CD4-positive, alpha-beta memory T cell (primary cell): ENCODE results near the gene PDC. TPM values are rescaled to one million over a fixed set of nuclear protein-coding genes. Genes with fewer than 3 reads are reported as not detected.
"Not testable (repeated sequence)": the region's sequence is repeated elsewhere in the genome, so short reads cannot be mapped to it uniquely, and the experiment has no call there.

Experiments
- CTCF ChIA-PET: fragments of 350-600 bp; sonication (Branson Sonifier 250); formaldehyde crosslinking; loops from one replicate; lab custom pipeline; 2021; ENCODE audit warnings: inconsistent platforms; ENCODE audit not compliant: partially characterized antibody; lab: Charles Lee
- POLR2A ChIA-PET: fragments of 350-600 bp; sonication (Branson Sonifier 250); formaldehyde crosslinking; loops from one replicate; lab custom pipeline; 2021; ENCODE audit not compliant: partially characterized antibody; lab: Charles Lee
- DNase-seq, 5 donors: peaks; one replicate each; pipeline versions ENCODE4 v3.0.0 to v3.0.0-alpha.2; 2020 to 2022; ENCODE audit warnings: mixed read lengths in 1 of 5
- H3K27ac ChIP-seq: one replicate; pipeline ENCODE4 v1.7.0; 2013; ENCODE audit warnings: low read depth, low read length
- H3K27me3 ChIP-seq: 2 replicates; pipeline ENCODE4 v1.7.0; 2013; ENCODE audit warnings: mild to moderate bottlenecking, low read length, moderate library complexity; ENCODE audit not compliant: insufficient read depth
- H3K36me3 ChIP-seq: 2 replicates; pipeline ENCODE4 v1.7.0; 2013; ENCODE audit warnings: mild to moderate bottlenecking, low read length, moderate library complexity; ENCODE audit not compliant: insufficient read depth
- H3K4me1 ChIP-seq: 2 replicates; pipeline ENCODE4 v1.7.0; 2013; ENCODE audit warnings: mild to moderate bottlenecking, low read length, moderate library complexity; ENCODE audit not compliant: insufficient read depth
- H3K4me3 ChIP-seq, 2 donors: one replicate each; pipeline ENCODE4 v1.7.0; 2013; ENCODE audit warnings: low read length in 2 of 2, mild to moderate bottlenecking in 1 of 2
- H3K9me3 ChIP-seq, 2 donors: one replicate each; pipeline ENCODE4 v1.7.0; 2013; ENCODE audit warnings: low read length in 2 of 2, control low read depth in 1 of 2; ENCODE audit not compliant: control insufficient read depth in 1 of 2
- H3K27ac Mint-ChIP-seq, 7 donors: one replicate each; pipeline ENCODE4 v1.8.0; 2020 to 2021; ENCODE audit warnings: mixed read lengths in 7 of 7, mild to moderate bottlenecking in 6 of 7, inconsistent platforms in 3 of 7, moderate library complexity in 3 of 7
- H3K27me3 Mint-ChIP-seq, 2 donors: one replicate each; pipeline ENCODE4 v1.8.0; 2020 to 2021; ENCODE audit warnings: mixed read lengths in 2 of 2
- H3K36me3 Mint-ChIP-seq, 2 donors: one replicate each; pipeline ENCODE4 v1.8.0; 2020 to 2021; ENCODE audit warnings: mixed read lengths in 2 of 2, inconsistent platforms in 1 of 2, mild to moderate bottlenecking in 1 of 2
- H3K4me1 Mint-ChIP-seq, 4 donors: one replicate each; pipeline ENCODE4 v1.8.0; 2020 to 2021; ENCODE audit warnings: mixed read lengths in 4 of 4, mild to moderate bottlenecking in 1 of 4
- H3K4me3 Mint-ChIP-seq, 8 donors: one replicate each; pipeline ENCODE4 v1.8.0; 2020 to 2021; ENCODE audit warnings: mixed read lengths in 8 of 8, mild to moderate bottlenecking in 7 of 8, moderate library complexity in 6 of 8, inconsistent platforms in 3 of 8
- H3K9me3 Mint-ChIP-seq, 8 donors: one replicate each; pipeline ENCODE4 v1.8.0; 2020 to 2021; ENCODE audit warnings: mixed read lengths in 8 of 8, mild to moderate bottlenecking in 5 of 8, inconsistent platforms in 3 of 8, moderate library complexity in 1 of 8
- intact Hi-C: fragments of 100-400 bp; cut with micrococcal nuclease; formaldehyde crosslinking; loops from one replicate; pipeline ENCODE4 v1.15.1; 2023
- polyA plus RNA-seq, 2 donors: library from polyadenylated mRNA; unstranded; fragments of 300-500 nt; fragmentation: Illumina TruSeq; gene quantifications; one replicate each; pipeline ENCODE4 v1.2.3, GENCODE V29; 2021
- total RNA-seq, 2 experiments: library from RNA; stranded (reverse); gene quantifications; one replicate each; pipeline ENCODE4 v1.2.3, GENCODE V29; 2021

Gene PDC
- total and polyA plus RNA-seq, 4 experiments from 2014 or later: not detected

DNA sequence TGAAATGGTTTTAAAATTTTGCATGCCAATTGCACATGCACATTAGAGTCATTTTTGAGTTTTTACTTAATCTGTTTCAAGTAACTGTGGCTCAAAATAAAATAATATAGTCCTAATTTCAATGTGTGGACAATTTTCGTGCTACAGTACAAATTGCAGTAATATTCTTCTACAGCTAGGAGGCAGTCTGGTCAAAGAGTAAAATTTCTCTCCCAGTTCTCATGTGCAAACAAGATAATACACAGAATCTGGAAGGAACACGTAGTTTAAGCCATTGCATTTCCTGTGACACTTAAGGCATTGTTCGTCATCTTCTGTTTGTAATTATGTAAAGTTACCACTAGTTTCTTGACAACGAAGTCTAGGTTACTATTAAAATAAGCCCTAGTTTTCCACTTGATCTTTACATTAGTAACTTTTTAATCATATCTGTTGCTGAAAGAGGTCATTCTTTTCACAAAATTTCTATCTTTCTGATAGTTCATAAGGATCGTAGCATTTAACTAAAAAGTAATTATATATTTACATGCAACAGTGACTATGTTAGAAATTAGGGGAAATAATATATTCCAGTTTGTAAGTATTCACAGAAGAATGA is 56.4 kb downstream of the PDC start:
- CTCF ChIA-PET: interaction anchor here (0.6 to 3.1 kb wide), 7 partner anchors 11 to 582 kb away, joined by 3 to 14 read pairs (median 3); partner anchors contain the start of genes ODR4 and TPR
- H3K9me3 ChIP-seq: no peaks in the 10 kb centered on the region
- POLR2A ChIA-PET: interaction anchor here (0.6 kb wide), 1 partner anchor 28 kb away, joined by 3 read pairs; no protein-coding TSS in a partner anchor
- Mint-ChIP-seq H3K4me1 (peaks cover 0 to 3% (median 1%) of the 10 kb centered on the region in 4 donors), H3K9me3 (no peaks in the 10 kb centered on the region), H3K36me3 (peaks cover 30 to 57% of the 10 kb centered on the region in 2 donors), H3K27me3 (no peaks in the 10 kb centered on the region), H3K27ac (peak overlapping the region in 3 of 7 donors; percentile 39 to 68 (median 49)), H3K4me3 (no peak overlapping the region)
- no peaks in the 10 kb centered on the region for H3K4me1 ChIP-seq
- H3K27ac ChIP-seq: no peak overlapping the region
- H3K36me3 ChIP-seq: peaks cover 11% of the 10 kb centered on the region
- no peak overlapping the region for H3K4me3 ChIP-seq
- no peaks in the 10 kb centered on the region for H3K27me3 ChIP-seq
- intact Hi-C loops: loop anchor here (1.0 kb wide), 1 partner anchor 582 kb away; no protein-coding TSS in a partner anchor
- DNase-seq: peak in 4 of 5 donors; percentile 39 to 61 (median 48)

DNA sequence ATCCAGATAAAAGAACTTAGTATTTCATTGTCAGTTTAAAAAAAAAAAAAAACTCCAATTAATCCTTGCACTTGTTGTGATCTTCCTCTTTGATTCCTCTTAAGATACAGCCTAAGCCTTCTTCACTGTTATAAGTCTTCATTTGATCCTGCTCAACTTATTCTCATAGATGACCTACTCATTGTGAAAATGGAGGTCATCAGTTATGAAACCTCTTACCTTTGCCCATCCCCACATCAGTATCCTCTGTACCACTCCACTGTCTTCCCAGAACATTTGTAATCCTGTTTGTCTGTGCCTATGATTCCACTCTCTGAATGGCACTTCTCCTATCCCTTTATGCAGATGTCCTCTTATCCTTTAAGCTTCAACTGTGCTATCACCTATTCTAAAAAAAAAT is 57.3 kb downstream of the PDC start:
- Histone ChIP-seq H3K27me3 (no peaks in the 10 kb centered on the region), H3K36me3 (peaks cover 17% of the 10 kb centered on the region), H3K4me3 (no peak overlapping the region), H3K27ac (no peak overlapping the region), H3K4me1 (no peaks in the 10 kb centered on the region), H3K9me3 (no peaks in the 10 kb centered on the region)
- H3K27me3 Mint-ChIP-seq: no peaks in the 10 kb centered on the region
- intact Hi-C loops: loop anchor here (1.0 kb wide), 1 partner anchor 583 kb away; no protein-coding TSS in a partner anchor
- peak overlapping the region in 4 of 7 donors; percentile 26 to 52 (median 40) for H3K27ac Mint-ChIP-seq
- H3K9me3 Mint-ChIP-seq: no peaks in the 10 kb centered on the region
- H3K4me1 Mint-ChIP-seq: peaks cover 0 to 3% (median 1%) of the 10 kb centered on the region in 4 donors
- peaks cover 33 to 57% of the 10 kb centered on the region in 2 donors for H3K36me3 Mint-ChIP-seq
- ChIA-PET POLR2A (interaction anchor here (0.6 kb wide), 1 partner anchor 29 kb away, joined by 3 read pairs; no protein-coding TSS in a partner anchor), CTCF (interaction anchor here (0.6 to 3.1 kb wide), 6 partner anchors 10 to 583 kb away, joined by 3 to 14 read pairs (median 4); partner anchors contain the start of genes ODR4 and TPR)
- H3K4me3 Mint-ChIP-seq: no peak overlapping the region
- no peak for DNase-seq

- H3K4me3 Mint-ChIP-seq, H3K9me3 ChIP-seq, intact Hi-C loops, DNase-seq, H3K9me3 Mint-ChIP-seq, H3K27ac ChIP-seq, POLR2A ChIA-PET, H3K27me3 ChIP-seq, CTCF ChIA-PET, H3K4me3 ChIP-seq, H3K27me3 Mint-ChIP-seq, H3K4me1 Mint-ChIP-seq, H3K4me1 ChIP-seq: not testable (repeated sequence)
- H3K36me3 ChIP-seq: peaks cover 11% of the 10 kb centered on the region
- Mint-ChIP-seq H3K36me3 (peaks cover 22 to 52% of the 10 kb centered on the region in 2 donors), H3K27ac (peak overlapping the region in 1 of 7 donors; percentile 56)
These were observed 59.5 kb downstream of the PDC start for GRCh38 chr1:186401446-186401845.

Other genes with a start within 250 kb of the PDC start
- gene PRG4, start 164.8 kb downstream of the PDC start, total RNA-seq: under 1 TPM; 0.11 to 0.35 TPM
- under 1 TPM in 1 of 2 donors, not detected in 1; 0.32 TPM for gene PRG4, start 164.8 kb downstream of the PDC start, polyA plus RNA-seq
- gene TPR, start 85.9 kb downstream of the PDC start, total RNA-seq: 100 to 1,000 TPM; 159 to 167 TPM
- gene TPR, start 85.9 kb downstream of the PDC start, polyA plus RNA-seq: 100 to 1,000 TPM in 1 of 2 donors, 10 to 100 TPM in 1; 23.8 to 100 TPM
- gene ODR4, start 85.3 kb downstream of the PDC start, total RNA-seq: 10 to 100 TPM; 15.9 to 17.3 TPM
- gene ODR4, start 85.3 kb downstream of the PDC start, polyA plus RNA-seq: 1 to 10 TPM; 3.5 to 9.1 TPM
- not detected for gene PTGS2, start 219.3 kb upstream of the PDC start, total RNA-seq
- gene PTGS2, start 219.3 kb upstream of the PDC start, polyA plus RNA-seq: not detected